HepG2 (cell line): ENCODE results near the gene PRELP. TPM values are rescaled to one million over a fixed set of nuclear protein-coding genes. Genes with fewer than 3 reads are reported as not detected.
"Not testable (repeated sequence)": the region's sequence is repeated elsewhere in the genome, so short reads cannot be mapped to it uniquely, and the experiment has no call there.

Experiments used
- ATAC-seq: fragments of 200-7000 bp; cut with Tn5 transposase; 3 replicates; pipeline ENCODE4 v1.9.1; 2020; ENCODE audit warnings: mild to moderate bottlenecking, moderate library complexity
- BruUV-seq: library from RNA; stranded (reverse); fragments of 400-500 nt; replicated peaks from 2 replicates; lab custom pipeline; 2021; lab: Mats Ljungman, UMichigan
- CTCF ChIA-PET: fragments of 300-600 bp; formaldehyde crosslinking; extraction: SDS; loops from one replicate; lab custom pipeline; 2021; ENCODE audit warnings: low total read pairs, inconsistent platforms, low intra/inter-chr PET ratio; lab: Yijun Ruan, JAX
- POLR2A ChIA-PET: fragments of 350-600 bp; sonication (Branson Sonifier 250); formaldehyde crosslinking; loops from one replicate; lab custom pipeline; 2020; ENCODE audit warnings: antibody characterized with exemption, inconsistent platforms; lab: Yijun Ruan, JAX
- DNase-seq: peaks from one replicate; pipeline ENCODE4 v3.0.0-alpha.2; 2015; ENCODE audit warnings: low spot score
- FAIRE-seq: peaks from 3 replicates; lab custom pipeline; 2011; peaks lifted over from hg19 to GRCh38; lab: Jason Lieb, UNC
- H2AFZ ChIP-seq: one replicate; pipeline ENCODE4 v1.6.1; 2011; ENCODE audit warnings: low read length, inconsistent platforms
- H3K27ac ChIP-seq: fragments of 300-600 bp; 3 replicates; pipeline ENCODE4 v1.8.0; 2011; ENCODE audit warnings: mixed run types, mild to moderate bottlenecking, mixed read lengths, low read length, inconsistent platforms; ENCODE audit not compliant: insufficient read depth; ENCODE audit errors: extremely low read length
- H3K27me3 ChIP-seq, 2 experiments: fragments of 200-600 bp in 1 of 2; 2 replicates in 1 of 2; 3 replicates in 1 of 2; pipeline versions ENCODE4 v1.6.0 to v1.8.0; 2011; ENCODE audit warnings: low read length in 2 of 2, mild to moderate bottlenecking in 2 of 2, moderate library complexity in 2 of 2, inconsistent platforms in 1 of 2; ENCODE audit not compliant: insufficient read depth in 2 of 2, control insufficient read depth in 1 of 2
- H3K36me3 ChIP-seq, 2 experiments: fragments of 200-600 bp in 1 of 2; replicated peaks in 1 of 2; 2 replicates in 1 of 2; 3 replicates in 1 of 2; pipeline versions ENCODE4 v1.5.1 to v1.8.0; 2011; ENCODE audit warnings: low read length in 2 of 2, inconsistent platforms in 1 of 2; ENCODE audit not compliant: insufficient read depth in 2 of 2, control insufficient read depth in 1 of 2
- H3K4me1 ChIP-seq: 2 replicates; pipeline ENCODE4 v1.5.1; 2012; ENCODE audit warnings: low read length, inconsistent platforms; ENCODE audit not compliant: insufficient read depth
- H3K4me2 ChIP-seq: 2 replicates; pipeline ENCODE4 v1.6.0; 2011; ENCODE audit warnings: low read depth, low read length, inconsistent platforms
- H3K4me3 ChIP-seq, 3 experiments: fragments of 200-600 bp in 1 of 3; sonication (generic), shearing (Covaris generic) in 1 of 3; replicated peaks in 1 of 3; 2 replicates each; pipeline ENCODE4 v1.5.1; 2011 to 2016; ENCODE audit warnings: low read length in 3 of 3, inconsistent platforms in 2 of 3, low read depth in 2 of 3, mild to moderate bottlenecking in 2 of 3, control low read depth in 1 of 3, mixed read lengths in 1 of 3; ENCODE audit not compliant: insufficient read depth in 1 of 3
- H3K79me2 ChIP-seq: one replicate; pipeline ENCODE4 v1.6.1; 2011; ENCODE audit warnings: low read length, inconsistent platforms; ENCODE audit not compliant: insufficient read depth
- H3K9ac ChIP-seq: 2 replicates; pipeline ENCODE4 v1.6.0; 2011; ENCODE audit warnings: mild to moderate bottlenecking, low read depth, low read length, inconsistent platforms; ENCODE audit not compliant: insufficient read depth
- H3K9me3 ChIP-seq: 2 replicates; pipeline ENCODE4 v1.5.1; 2012; ENCODE audit warnings: mild to moderate bottlenecking, low read length
- H4K20me1 ChIP-seq: 2 replicates; pipeline ENCODE4 v1.6.0; 2011; ENCODE audit warnings: inconsistent platforms, mild to moderate bottlenecking, low read length, moderate library complexity; ENCODE audit not compliant: insufficient read depth
- ZBTB49 ChIP-seq: sonication (generic); formaldehyde crosslinking; IDR thresholded peaks from 2 replicates; pipeline ENCODE4 v1.4.0; 2020; ENCODE audit warnings: missing genetic modification reagents, borderline replicate concordance
- WGBS: methylation state at CpG from one replicate; pipeline ENCODE4 v1.1.6; 2017; ENCODE audit warnings: low lambda C conversion rate; 5-methylcytosine and 5-hydroxymethylcytosine counted together
- in situ Hi-C: cut with HindIII; loops from 2 replicates; pipeline ENCODE4 v1.10.0; 2017; ENCODE audit warnings: low pct_unique_long_range_greater_than_20kb; ENCODE audit not compliant: extremely low pct_ligation_motif_present
- intact Hi-C: fragments of 100-400 bp; cut with micrococcal nuclease; formaldehyde crosslinking; loops from one replicate; pipeline ENCODE4 v1.10.0; 2022; ENCODE audit not compliant: unreplicated experiment
- polyA plus RNA-seq, 8 experiments: library from polyadenylated mRNA; depleted of rRNA in 3 of 8; stranded (reverse) in 7 of 8; unstranded in 1 of 8; fragments of >200 nt; fragmentation: Illumina TruSeq in 4 of 8; extraction: Trizol in 4 of 8; gene quantifications; 2 replicates each; pipeline versions ENCODE4 v1.2.1 to v1.2.3, GENCODE V29; 2011 to 2016; ENCODE audit warnings: low read depth in 4 of 8, missing spikeins in 1 of 8, mixed read lengths in 1 of 8; ENCODE audit not compliant: insufficient read depth in 1 of 8
- total RNA-seq, 5 experiments: library from RNA; depleted of rRNA; stranded (reverse); fragments of >200 nt; fragmentation: Illumina TruSeq; extraction: Trizol; gene quantifications; 2 replicates each; pipeline ENCODE4 v1.2.3, GENCODE V29; 2016; ENCODE audit warnings: low read depth in 1 of 5

PRELP gene
- total and polyA plus RNA-seq, 2 of the 13 experiments (the other 11 are each of a cell fraction or from before 2014, with no cell fraction given): not detected

GRCh38 chr1:203518139-203518538, 42.5 kb downstream of the PRELP start:
- CTCF ChIA-PET, H3K4me3 ChIP-seq, H3K9ac ChIP-seq, H3K4me2 ChIP-seq, DNase-seq, BruUV-seq, H4K20me1 ChIP-seq, H3K9me3 ChIP-seq, H3K4me1 ChIP-seq, intact Hi-C loops, H2AFZ ChIP-seq, ATAC-seq, H3K79me2 ChIP-seq, in situ Hi-C loops, FAIRE-seq, POLR2A ChIA-PET, H3K36me3 ChIP-seq, H3K27ac ChIP-seq: not testable (repeated sequence)
- peaks cover 3 to 23% of the 10 kb centered on the region in 2 experiments; a peak in 4 of 5 replicates for H3K27me3 ChIP-seq
- 54% methylated on average over 3 of the region's 4 CpGs for WGBS

- TF ChIP-seq ZBTB49 (CRISPR knock-in tag): no peak
- TF ChIP-seq, all 625 proteins: peak for 0
- FAIRE-seq: no peak
- no peaks in the 10 kb centered on the region for H3K36me3 ChIP-seq
- peaks cover 3 to 19% of the 10 kb centered on the region in 2 experiments; a peak in 3 of 5 replicates for H3K27me3 ChIP-seq
- ChIA-PET POLR2A (no interaction called here), CTCF (no interaction called here)
- no peak overlapping the region for H3K4me2 ChIP-seq
- intact Hi-C loops: no loop called here
- BruUV-seq: no TSS peak
- H3K9ac ChIP-seq: no peak overlapping the region
- no peaks in the 10 kb centered on the region for H3K9me3 ChIP-seq
- in situ Hi-C loops: no loop called here
- no peak overlapping the region for H3K4me3 ChIP-seq
- no peak for ATAC-seq
- H3K79me2 ChIP-seq: no peaks in the 10 kb centered on the region
- no peak for DNase-seq
- 39% methylated on average over 6 of the region's 7 CpGs for WGBS
- H2AFZ ChIP-seq: no peak overlapping the region
- no peaks in the 10 kb centered on the region for H3K4me1 ChIP-seq
- peaks cover 2% of the 10 kb centered on the region; the same call in 1 of the 2 replicates for H4K20me1 ChIP-seq
- no peak overlapping the region for H3K27ac ChIP-seq
These were observed 42.9 kb downstream of the PRELP start for GRCh38 chr1:203518541-203518940.
